PC-3 (cell line): ENCODE data around the gene ZNF780B.

ENCODE experiments used
- EZH2 ChIP-seq: fragments of 300-600 bp; sonication (generic); IDR thresholded peaks from one replicate; pipeline ENCODE4 v1.6.1; 2017; ENCODE audit warnings: antibody characterized with exemption, mild to moderate bottlenecking, low read length; ENCODE audit not compliant: unreplicated experiment
- EZH2phosphoT487 ChIP-seq: fragments of 300-600 bp; sonication (generic); IDR thresholded peaks from 2 replicates; pipeline ENCODE4 v1.6.1; 2018; ENCODE audit warnings: mild to moderate bottlenecking, antibody characterized with exemption, low read length, borderline replicate concordance
- TF ChIP-seq, protein P1 (sequence below): fragments of 300-600 bp; sonication (generic); conservative IDR thresholded peaks from 2 replicates; pipeline ENCODE4 v1.5.1; 2017; ENCODE audit warnings: antibody characterized with exemption, low read depth, mild to moderate bottlenecking, low read length

GRCh38 chr19:40035996-40036395, 20.0 kb downstream of the ZNF780B start:
- TF ChIP-seq EZH2, result no peak
- TF ChIP-seq, protein P1, sequence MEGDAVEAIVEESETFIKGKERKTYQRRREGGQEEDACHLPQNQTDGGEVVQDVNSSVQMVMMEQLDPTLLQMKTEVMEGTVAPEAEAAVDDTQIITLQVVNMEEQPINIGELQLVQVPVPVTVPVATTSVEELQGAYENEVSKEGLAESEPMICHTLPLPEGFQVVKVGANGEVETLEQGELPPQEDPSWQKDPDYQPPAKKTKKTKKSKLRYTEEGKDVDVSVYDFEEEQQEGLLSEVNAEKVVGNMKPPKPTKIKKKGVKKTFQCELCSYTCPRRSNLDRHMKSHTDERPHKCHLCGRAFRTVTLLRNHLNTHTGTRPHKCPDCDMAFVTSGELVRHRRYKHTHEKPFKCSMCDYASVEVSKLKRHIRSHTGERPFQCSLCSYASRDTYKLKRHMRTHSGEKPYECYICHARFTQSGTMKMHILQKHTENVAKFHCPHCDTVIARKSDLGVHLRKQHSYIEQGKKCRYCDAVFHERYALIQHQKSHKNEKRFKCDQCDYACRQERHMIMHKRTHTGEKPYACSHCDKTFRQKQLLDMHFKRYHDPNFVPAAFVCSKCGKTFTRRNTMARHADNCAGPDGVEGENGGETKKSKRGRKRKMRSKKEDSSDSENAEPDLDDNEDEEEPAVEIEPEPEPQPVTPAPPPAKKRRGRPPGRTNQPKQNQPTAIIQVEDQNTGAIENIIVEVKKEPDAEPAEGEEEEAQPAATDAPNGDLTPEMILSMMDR, result no peak
- TF ChIP-seq EZH2phosphoT487, result no peak
